ENCODE results near the gene NAA38.

The NAA38 gene

DNA sequence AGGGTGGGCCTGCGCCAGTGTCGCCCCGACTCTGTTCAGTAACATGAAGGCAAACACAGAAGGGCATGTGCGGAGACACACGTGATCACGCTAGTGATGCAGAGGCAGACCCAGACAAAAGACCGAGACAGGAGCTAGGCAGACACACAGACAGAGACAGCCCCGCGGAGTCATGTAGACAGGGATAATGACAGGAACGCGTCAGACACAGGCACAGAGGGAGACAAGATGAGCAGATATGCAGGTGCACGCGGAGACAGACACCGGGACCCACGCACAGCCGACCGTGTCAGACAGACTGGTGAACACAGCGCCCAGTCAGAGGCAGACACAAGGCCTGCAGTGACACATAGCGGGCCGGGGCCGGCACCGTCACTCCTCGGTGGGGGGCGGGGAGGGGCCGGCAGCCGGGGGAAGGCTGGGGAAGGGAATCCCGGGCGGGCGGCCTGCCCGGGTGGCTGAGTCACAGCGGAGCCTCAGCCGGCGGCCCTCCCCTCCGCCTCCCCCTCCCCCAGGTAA is 15.9 kb downstream of the NAA38 start:
- DNase-seq (ENCODE audit: low read depth, low spot score), result no peak

DNA sequence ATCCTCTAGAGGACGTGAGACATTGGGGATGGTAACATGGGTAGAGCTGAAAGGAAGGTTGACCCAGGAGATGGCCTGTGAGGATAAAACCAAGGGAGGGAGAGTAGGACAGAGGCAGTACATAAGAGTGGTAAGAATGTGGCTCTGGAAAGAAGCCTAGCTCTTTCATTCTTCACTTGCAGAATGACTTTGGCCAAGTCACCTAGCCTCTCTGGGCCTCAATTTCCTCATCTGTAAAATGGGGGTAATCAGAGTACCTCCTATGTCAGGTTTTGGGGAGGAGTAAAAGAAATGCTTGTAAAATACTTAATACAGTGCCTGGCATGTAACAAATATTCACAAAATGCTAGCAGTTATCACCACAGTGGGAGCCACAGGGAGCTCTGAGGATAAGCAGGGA is 16.5 kb downstream of the NAA38 start:
- DNase-seq (ENCODE audit: low read depth, low spot score), result no peak

DNA sequence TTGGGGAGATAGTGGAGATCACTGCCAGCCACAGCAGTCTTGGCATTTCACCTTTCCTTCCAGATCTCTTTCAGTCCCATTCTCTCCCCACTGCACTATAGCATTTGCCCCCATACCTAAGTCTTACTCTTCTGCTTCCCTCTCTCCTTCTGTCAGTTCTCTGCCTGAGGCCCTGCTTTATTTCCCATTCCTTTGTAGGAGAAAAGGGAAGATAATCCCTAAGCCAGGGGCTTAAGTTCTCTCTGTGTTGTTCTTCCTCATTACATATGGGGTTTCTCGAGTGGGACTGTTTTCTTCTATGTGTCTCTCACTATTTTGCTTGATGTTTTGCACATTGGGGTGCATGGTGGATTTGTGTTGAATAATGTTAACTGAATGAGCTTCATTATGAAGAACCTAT is 16.9 kb downstream of the NAA38 start:
- DNase-seq (ENCODE audit: low read depth, low spot score), result no peak

DNA sequence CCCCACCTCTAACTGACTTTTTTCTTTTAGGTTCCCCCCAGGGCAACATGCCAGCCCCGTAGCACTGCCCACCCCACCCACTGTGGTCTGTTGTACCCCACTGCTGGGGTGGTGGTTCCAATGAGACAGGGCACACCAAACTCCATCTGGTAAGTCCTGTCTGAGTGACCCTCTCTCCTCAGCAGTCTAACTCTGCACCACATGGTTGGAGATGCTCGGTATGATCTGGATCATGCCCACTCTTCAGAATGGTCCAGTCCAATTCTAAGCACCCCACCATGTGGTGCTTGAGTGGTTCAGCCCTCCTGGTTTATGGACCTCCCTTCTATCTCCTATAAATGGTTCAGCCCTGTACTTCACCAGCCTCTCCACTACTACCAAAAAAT is 17.5 kb downstream of the NAA38 start:
- no peak for DNase-seq (ENCODE audit: low read depth, low spot score)

DNA sequence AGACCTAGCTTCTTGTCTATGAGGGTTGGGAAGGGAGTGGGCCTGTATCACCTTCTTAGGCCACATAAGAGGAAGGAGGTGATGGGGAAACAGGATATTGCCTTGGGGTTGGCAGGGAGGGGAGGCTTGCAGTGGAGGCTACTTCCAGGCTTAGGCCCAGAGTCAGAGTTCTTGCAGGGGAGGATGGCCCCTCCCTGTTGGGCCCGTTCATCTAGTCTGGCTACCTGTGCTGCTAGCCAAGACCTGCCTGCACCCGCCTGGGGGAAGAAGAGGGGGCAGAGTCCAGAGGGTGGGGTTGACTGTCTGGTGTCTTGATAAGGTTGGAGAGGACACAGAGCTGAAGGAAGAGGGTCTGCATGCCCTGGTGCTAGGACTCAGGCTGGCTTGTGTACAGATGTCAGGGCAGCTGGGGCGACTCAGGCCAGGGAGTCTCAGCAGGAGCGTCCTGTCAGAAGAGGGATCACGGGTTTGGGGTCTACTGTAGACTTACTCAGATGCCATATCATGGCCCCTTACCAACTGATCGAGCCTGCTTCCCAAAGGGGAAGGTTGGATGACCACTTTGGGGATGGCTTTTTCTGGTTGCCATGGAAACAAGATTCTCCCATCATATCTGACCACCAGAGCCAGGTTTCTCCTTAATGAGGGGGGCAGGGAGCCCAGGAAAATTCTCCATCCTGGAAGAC is 18.0 kb downstream of the NAA38 start:
- DNase-seq (ENCODE audit: low read depth, low spot score), result no peak

DNA sequence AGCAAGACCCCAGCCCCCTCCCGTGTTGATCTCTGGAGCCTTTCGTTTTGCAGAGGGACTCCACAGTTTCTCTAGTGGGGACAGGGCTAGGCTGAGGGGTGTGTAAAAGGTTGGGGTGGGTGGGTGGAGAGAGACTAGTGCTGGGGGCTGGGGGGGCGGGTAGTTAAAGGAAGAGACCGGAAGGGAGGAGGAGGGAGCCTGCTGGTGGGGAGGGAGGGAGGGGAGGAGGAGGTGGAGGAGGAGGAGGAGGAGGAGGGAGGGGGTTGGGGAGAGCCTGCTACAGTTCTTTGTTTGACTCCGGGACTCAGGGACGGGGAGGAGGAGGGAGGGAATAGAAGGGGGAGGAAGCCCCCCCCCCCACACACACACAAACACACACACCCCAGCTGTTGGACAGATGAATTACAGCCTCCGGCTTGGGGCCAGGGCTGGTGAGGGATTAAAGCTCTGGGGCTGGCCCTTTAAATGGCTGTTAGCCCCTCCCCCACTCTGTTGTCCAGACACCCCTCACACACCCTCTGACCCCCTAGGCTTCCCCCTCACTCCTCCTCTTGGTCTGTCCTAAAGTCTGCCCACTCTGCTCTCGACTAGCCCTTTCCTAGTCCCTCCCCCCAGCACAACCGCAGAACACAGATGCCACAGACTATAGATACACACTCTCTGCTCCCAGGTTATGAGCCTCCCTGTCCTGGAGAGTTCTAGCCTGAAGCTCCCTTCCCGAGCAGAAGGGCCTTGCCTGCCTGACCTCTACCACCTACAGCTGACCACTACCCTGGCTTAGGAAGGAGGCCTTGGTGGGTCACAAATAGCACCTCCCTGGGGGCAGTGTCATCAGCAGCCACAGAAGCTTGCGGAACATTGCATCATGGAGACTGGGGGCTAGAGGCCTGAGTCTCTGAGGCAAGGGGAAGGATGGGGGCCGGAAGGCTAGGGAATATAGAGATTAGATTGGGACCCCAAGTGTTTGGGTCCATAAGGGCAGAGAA is 19.0 kb downstream of the NAA38 start:
- no peak for DNase-seq (ENCODE audit: low read depth, low spot score)

DNA sequence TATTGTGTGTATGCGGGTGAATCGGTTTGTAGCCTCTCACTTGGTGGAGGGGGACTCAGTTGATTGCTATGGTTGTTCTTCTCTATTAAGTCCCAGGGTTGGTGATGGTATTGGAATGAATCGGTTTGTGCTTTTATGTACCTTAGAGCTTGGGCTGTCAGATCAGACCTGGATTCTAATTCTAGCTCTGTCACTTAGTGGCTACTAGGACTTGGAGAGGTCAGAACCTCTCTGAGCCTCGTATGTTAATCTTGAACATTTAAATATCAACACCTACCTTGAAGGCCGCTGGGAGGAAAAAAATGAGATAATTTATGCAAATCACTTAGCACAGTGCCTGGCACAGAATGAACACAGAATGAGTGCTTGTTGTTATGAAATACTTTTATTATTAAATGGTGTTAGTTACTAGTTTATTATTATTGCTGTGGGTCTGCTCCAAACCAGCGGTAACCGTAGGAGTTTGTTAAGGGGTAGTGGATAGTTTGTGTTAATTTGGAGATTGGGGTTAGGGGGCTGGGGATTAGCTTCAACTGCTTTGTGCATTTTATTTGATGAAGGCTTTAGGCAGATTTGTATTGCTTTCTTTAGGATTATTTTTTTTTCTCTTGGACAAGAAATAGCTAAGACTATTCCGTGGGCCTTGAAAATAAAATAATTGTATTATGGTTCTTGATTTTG is 19.8 kb downstream of the NAA38 start:
- no peak for DNase-seq (ENCODE audit: low read depth, low spot score)

DNA sequence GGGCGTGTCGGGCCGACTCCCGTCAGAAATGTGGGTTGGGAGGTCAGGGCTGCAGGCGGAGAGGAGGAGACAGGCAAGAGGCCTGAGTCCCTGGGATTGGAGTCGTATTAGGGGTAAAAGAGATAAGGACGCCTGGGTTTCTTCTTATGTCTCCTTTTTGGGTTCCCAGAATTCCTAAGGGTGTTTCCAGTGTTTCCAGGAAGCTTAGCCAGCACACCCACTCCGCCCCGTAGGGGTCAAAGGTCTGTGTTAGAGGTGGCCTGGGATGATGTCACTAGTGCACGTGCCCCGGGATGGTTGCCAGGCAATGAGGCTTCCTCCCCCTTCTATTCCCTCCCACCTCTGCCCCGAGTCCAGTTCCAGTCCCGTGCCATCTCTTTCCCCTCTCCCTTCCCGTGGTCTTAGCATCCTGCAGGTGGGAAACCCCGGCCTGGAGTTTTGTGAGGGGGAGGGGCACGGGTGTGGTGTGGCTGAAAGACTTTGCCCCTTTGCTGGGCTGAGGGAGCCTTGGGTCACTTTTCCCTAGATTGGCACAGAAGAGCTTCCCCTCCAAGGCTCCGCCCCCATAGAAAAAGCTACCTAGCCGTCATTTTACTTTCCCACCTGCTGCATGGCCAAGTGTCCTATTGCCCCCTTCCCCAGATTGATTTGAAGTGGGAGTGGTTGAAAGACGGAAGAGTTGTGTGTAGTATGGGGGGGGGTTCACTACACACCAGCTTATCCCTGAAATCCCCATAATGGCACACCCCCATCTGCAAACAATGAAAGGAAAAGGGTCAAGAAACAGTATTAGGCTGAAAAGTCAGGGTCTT is 20.6 kb downstream of the NAA38 start:
- DNase-seq (ENCODE audit: low read depth, low spot score), result no peak

DNA sequence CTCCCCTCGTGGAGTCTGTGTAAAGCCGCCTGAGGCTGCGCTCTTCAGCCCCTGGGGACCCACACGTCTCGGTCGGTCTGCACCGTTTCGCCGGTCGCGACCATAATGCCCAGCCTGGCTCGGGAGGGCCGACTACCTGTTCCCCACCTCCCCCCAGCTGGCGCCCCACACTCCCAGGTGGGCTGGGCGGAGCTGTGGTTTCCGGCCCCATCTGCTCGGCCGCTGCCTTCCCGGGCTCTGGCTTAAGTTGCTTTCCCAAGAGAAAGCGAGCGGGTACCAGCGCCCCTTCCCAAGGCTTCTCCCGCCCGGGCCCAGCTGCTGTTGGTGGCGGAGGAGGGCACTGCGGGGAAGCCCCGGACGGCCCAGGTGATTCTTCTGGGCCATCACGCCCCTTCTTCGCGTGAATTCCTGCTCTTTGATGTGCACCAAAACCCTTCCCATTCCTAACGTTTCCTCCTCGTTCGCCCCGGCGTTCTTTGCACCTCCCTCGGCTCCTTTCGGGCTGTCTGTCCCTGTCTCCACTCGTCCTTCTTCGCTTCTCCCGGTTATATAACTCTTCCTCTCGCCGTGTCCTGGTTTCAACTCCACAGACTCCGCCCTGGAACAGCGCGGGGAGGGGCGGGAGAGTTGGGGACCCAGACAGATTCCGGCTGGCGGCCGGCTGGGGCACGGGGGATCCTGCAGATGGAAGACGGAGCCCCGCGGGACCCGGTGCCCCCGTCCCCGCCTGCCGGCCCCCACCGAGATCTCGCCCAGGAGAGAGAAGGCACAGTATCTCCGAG is 21.4 kb downstream of the NAA38 start:
- no peak for DNase-seq (ENCODE audit: low read depth, low spot score)

DNA sequence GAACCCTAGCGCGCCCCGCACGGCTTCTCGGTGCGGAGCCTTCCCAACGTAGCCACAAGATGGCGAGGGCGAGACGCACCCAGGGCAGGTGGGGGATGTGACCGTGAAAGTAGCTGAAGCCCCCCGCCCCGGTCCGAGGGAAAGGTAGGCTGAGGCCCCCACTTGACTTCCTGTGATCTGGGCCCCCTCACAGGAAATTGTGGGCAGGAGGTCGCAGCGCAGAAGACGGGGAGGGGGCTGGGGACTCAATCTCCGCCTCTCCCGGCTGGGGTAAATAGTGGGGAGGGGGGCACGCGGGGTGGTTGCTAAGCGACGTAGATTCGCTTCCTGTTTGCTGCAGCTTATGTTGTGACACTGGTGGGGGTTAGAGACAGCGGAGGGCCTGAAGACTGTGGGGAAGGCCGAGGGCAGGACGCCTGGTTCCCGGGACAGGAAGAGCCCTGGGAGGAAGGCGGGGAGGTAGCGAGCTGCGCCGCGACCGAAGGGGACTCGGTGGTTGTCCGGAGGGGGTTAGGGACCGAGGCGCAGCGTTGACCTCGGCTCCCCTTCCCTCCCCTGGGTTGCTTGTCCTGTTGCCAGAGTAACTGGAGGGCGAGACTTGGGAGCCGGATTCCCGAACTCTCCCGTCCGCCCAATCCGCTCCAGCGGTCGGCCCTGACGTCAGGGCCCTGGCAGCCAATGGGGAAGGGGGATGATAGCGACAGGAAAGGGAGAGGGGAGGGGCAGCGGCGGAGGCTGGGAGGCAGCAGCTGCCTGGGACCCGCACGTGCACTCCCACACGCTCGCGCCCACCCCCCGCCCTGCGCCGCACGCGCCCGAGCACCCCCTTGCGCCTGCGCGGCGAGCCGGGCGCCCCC is 22.2 kb downstream of the NAA38 start:
- peak; percentile 98 for DNase-seq (ENCODE audit: low read depth, low spot score)

DNA sequence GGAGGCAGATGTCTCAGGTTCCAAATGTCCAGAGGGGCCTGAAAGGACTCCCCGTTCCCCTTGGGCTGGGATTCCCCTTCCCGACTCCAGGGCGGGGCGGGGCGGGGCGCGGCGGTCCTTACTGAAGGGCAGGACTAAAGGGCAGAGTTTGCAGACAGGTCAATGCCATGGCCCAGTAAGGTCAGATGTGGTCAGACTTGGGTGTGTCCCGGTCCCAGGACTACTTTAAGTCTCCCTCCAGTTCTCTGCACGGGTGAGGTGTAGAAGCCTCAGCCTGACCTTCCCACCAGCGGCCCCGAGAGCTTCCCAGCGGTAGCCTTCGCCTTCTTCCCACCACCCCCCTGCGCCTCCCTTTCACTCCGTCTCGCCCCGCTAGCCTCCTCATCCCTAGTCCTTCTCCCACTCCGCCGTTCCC is 22.8 kb downstream of the NAA38 start:
- DNase-seq (ENCODE audit: low read depth, low spot score), result no peak

DNA sequence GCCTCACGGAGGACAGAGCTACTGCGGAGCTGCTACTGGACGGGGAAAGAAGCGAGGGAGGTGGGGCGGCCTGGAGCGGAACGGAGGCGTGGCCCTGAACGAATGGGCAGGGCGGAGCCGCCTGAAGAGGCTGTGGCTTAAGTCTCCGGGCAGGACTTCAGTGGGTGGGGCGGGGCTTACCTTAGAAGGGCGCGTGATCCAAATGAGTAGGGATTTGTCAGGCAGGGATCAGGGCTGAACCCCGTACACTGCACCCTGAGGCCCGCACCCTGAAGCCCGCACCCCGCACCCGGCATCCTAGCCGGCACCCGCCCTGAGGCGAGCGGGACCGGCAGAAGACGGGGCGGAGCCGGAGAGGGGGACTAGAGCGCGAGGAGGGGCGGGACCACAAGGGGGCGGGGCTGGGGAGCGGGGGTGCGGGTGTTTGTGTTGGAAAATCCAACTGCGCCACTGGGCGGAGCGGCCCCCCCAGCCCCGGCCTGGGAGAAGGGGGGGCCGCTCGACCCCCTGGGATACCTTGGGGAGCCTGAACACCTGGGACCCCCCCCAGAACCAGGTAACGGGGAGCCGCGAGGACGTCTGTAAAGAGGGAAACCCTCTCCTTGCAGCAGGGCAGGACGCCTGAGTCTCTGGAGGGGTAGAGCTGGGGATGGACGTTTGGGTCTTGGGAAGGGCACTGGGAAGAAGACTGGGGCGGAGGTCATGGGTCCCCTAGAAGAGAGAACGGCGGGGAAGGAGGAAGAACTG is 23.4 kb downstream of the NAA38 start, which contains the start of gene KDM6B:
TSS of gene KDM6B (plus strand) at position 423 of the 747 bp plus-strand sequence. CDS start 11,338 bp downstream, outside the sequence.
- DNase-seq (ENCODE audit: low read depth, low spot score), result no peak

DNA sequence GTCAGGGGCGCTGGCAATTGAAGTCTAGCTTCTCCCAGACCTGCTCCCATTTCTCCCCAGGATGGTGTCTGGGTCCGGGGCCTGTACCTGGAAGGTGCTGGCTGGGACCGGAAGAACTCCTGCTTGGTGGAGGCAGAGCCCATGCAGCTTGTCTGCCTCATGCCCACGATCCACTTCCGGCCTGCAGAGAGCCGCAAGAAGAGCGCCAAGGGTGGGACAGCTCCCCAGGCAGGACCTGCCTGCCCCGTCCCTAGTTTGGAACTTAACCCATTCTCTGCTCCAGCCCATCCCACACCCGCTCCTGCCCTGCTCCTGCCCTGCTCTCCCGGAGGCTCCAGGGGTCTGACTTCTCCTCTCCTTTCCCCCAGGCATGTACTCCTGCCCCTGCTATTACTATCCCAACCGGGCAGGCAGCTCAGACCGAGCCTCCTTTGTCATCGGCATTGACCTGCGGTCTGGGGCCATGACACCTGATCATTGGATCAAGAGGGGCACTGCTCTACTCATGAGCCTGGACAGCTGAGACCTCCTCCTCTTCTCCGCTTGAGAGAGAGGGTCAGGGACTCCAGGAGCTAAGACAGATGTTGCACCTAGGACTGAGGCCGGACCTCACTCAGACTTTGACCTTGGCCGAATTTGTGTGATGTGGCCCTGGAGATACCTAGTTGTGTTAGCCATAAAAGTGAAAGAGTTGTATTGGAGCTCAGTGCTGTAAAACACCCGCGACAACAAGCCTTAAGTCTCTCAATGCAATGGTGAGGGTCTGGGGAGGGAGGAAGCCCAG is 24.2 kb downstream of the NAA38 start:
- DNase-seq (ENCODE audit: low read depth, low spot score), result no peak

DNA sequence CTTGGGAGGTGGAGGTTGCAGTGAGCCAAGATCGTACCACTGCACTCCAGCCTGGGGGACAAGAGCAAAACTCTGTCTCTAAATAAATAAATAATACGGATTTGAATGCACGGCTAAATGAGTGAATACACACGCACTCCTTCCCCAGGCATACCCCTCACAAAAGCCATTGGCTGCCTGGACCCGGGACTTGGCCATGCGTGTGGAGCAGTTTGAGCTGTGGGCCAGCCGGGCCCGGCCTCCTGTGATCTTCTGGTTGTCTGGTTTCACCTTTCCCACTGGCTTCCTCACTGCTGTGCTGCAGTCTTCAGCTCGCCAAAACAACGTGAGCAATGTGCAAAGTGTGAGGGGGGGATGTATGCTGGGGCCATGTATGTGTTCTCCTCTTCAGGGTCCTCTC is 24.9 kb downstream of the NAA38 start:
- no peak for DNase-seq (ENCODE audit: low read depth, low spot score)

DNA sequence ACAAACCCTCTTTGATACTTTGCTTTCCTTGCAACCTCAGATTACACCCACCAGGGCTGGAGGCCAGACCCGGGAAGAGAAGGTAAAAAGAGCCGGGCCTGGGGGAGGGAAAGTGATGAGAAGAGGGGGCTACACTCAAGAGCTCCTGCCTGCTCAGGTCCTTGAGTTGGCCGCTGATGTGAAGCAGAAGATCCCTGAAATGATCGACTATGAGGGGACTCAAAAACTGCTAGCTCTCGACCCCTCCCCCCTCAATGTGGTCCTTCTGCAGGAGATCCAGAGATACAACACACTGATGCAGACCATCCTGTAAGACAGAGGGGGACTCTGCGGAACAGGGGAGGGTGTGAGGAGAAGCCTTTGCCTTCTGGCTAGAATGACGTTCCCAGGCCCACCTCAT is 26.1 kb downstream of the NAA38 start:
- DNase-seq (ENCODE audit: low read depth, low spot score), result no peak

DNA sequence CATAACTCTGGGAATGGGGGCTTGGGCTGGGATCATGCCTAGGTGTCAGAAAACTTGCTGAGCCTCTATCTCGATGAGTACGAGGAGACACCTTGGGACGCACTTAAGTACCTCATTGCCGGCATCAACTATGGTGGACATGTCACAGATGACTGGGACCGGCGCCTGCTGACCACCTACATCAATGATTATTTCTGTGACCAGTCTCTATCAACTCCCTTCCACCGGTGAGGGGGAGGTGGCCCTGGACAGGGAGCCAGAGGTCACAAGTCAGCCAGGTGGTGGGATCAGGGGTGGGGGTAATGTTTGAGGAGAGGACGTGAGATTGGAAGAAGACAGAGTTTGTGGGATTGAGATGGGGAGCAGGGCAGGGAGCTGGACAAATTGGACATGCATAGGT is 26.7 kb downstream of the NAA38 start:
- DNase-seq (ENCODE audit: low read depth, low spot score), result no peak

DNA sequence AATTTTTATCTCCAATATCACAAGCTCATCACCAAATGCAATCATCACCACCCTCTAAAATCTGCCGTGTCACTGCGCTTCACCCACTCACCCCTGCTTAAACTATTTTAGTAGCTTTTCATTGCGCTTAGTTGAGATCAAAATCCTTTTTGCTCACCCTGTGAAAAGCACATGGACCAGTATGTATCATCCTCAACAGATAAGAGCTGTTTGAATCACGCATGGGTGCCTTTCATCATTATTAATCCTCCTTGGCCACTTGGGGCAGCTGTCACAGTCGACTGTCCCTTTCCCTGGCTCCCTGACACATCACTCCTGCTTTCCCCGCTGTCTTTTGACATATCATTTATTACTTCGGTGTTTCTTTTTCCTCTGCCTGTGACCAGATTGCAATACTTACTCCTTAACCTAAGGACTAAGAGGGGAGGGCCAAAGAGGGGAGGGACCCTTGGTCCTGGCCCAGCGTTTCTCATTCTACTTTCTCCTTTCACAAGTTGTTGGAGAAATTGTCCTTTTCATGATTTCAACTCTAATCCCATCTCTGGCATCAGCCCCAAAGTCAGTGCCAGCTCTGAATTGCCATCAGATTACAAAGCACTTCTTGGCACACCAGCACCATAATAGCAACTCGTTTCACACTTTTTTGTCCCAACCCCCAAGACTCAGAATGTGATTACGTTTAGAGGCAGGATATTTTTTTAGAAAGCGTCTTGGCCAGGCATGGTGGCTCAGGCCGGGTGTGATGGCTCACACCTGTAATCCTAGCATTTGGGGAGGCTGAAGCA is 32.0 kb downstream of the NAA38 start:
- no peak for DNase-seq (ENCODE audit: low read depth, low spot score)

Measured in smooth muscle cell of the brain vasculature (primary cell).